Breast epithelium (tissue), 4 donors: ENCODE results near the gene LMNTD2. TPM values are rescaled to one million over a fixed set of nuclear protein-coding genes. Genes with fewer than 3 reads are reported as not detected.
"Not testable (repeated sequence)": the region's sequence is repeated elsewhere in the genome, so short reads cannot be mapped to it uniquely, and the experiment has no call there.

Source experiments
- DNase-seq, 2 donors: peaks; one replicate each; pipeline ENCODE4 v3.0.0-alpha.2; 2019; ENCODE audit warnings: low spot score in 2 of 2
- H3K27ac ChIP-seq, 2 donors: fragments of 200-600 bp; sonication (generic) in 1 of 2; one replicate each; pipeline ENCODE4 v1.5.1; 2016 to 2019; ENCODE audit warnings: mild to moderate bottlenecking in 1 of 2
- H3K27me3 ChIP-seq, 2 donors: fragments of 200-600 bp; sonication (generic) in 1 of 2; one replicate each; pipeline versions ENCODE4 v1.5.1 to v1.6.0; 2017 to 2019; ENCODE audit warnings: control low read depth in 1 of 2, mild to moderate bottlenecking in 1 of 2
- H3K36me3 ChIP-seq: fragments of 200-600 bp; one replicate; pipeline ENCODE4 v1.5.1; 2019
- H3K4me1 ChIP-seq, 2 donors: fragments of 200-600 bp; sonication (generic); one replicate each; pipeline ENCODE4 v1.5.1; 2016 to 2019; ENCODE audit warnings: control low read depth in 1 of 2
- H3K4me3 ChIP-seq, 3 donors: fragments of 200-600 bp; sonication (generic); 1 replicate in 2 of 3; 2 replicates in 1 of 3; pipeline ENCODE4 v1.5.1; 2016 to 2019; ENCODE audit warnings: mild to moderate bottlenecking in 3 of 3, moderate library complexity in 2 of 3
- H3K9me3 ChIP-seq, 2 donors: fragments of 200-600 bp; sonication (generic) in 1 of 2; one replicate each; pipeline ENCODE4 v1.5.1; 2016 to 2019; ENCODE audit warnings: control low read depth in 1 of 2
- POLR2A ChIP-seq: fragments of 450-650 bp; IDR thresholded peaks from one replicate; pipeline ENCODE4 v1.6.1; 2016; ENCODE audit warnings: antibody characterized with exemption, mild to moderate bottlenecking, moderate library complexity
- POLR2AphosphoS5 ChIP-seq, 3 donors: sonication (generic); formaldehyde crosslinking; IDR thresholded peaks; one replicate each; pipeline ENCODE4 v1.6.1; 2017; ENCODE audit warnings: antibody characterized with exemption in 3 of 3
- intact Hi-C: fragments of 100-400 bp; cut with DNase I; formaldehyde crosslinking; loops from one replicate; pipeline ENCODE4 v1.15.1; 2023; ENCODE audit warnings: low total_unique reads
- total RNA-seq, 3 donors: library from RNA; depleted of rRNA; stranded (reverse); fragments of >200 nt; gene quantifications; one replicate each; pipeline ENCODE4 v1.1.0, GENCODE V29; 2016
- TF ChIP-seq, protein P1 (sequence below), 3 donors: fragments of 450-650 bp; IDR thresholded peaks; one replicate each; pipeline ENCODE4 v1.5.1; 2016 to 2017; ENCODE audit warnings: antibody characterized with exemption in 3 of 3, mild to moderate bottlenecking in 3 of 3, moderate library complexity in 3 of 3

Gene LMNTD2
- total RNA-seq, 3 donors from 2014 or later: 2.6 to 6.1 (median 5.2) TPM

DNA sequence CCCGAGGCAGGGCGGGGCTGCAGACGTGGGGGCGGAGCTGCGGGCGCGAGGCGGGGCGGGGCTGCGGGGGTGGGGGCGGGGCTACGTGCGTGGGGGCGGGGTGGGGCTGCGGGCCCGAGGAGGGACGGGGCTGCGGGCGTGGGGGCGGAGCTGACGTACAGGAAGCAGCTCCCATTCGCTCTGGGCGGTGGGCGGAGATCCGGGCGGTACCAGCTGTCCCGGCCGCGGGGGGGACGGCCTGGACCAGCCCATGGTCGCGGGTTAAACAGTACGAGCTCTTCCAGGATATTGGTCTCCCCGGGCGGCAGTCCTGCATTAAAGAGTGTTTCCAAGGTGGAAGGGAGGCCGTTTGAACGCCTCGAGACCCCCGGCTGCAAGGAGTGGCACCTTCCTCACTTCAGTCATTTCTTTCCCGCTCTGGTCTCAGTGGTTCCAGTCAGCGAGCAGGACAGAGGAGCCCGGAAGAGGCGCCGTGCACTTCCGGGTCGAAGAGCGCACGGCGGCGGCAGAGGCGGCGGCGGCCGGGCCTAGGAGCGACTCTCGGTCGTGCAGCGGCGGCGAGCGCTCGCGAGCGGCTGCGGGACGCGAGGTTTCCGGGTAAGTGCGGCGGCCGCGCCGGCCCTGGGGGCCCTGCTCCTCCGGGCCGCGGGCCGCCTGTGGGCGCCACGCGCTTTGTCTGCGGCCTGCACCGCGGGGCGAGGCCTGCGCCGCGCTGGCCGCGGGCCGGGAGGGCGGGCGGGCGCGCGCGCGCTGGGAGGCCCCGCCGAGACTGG, 15.6 kb upstream of the LMNTD2 start, which contains the start of gene PHRF1:
TSS of gene PHRF1 (plus strand) at position 475 of the 773 bp plus-strand sequence. CDS start 5,043 bp downstream, outside the sequence.
- Histone ChIP-seq H3K4me3 (peak within 1 kb of the TSS; percentile 86 to 96 (median 91)), H3K4me1 (peaks cover 11 to 38% of the 10 kb centered on the region in 2 donors), H3K9me3 (no peaks in the 10 kb centered on the region), H3K36me3 (no peaks in the 10 kb centered on the region), H3K27me3 (no peaks in the 10 kb centered on the region), H3K27ac (peak within 1 kb of the TSS; percentile 90 to 94)
- peak; percentile 96 to 97 for DNase-seq
- intact Hi-C loops: no loop called here
- TF ChIP-seq POLR2A: no peak
- TF ChIP-seq POLR2AphosphoS5 (IDR thresholded peaks at IDR 0.05): peak; percentile 83 to 97 (median 89)
- TF ChIP-seq, protein P1, sequence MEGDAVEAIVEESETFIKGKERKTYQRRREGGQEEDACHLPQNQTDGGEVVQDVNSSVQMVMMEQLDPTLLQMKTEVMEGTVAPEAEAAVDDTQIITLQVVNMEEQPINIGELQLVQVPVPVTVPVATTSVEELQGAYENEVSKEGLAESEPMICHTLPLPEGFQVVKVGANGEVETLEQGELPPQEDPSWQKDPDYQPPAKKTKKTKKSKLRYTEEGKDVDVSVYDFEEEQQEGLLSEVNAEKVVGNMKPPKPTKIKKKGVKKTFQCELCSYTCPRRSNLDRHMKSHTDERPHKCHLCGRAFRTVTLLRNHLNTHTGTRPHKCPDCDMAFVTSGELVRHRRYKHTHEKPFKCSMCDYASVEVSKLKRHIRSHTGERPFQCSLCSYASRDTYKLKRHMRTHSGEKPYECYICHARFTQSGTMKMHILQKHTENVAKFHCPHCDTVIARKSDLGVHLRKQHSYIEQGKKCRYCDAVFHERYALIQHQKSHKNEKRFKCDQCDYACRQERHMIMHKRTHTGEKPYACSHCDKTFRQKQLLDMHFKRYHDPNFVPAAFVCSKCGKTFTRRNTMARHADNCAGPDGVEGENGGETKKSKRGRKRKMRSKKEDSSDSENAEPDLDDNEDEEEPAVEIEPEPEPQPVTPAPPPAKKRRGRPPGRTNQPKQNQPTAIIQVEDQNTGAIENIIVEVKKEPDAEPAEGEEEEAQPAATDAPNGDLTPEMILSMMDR (IDR thresholded peaks at IDR 0.05): peak; percentile 13 to 32 (median 22)

DNA sequence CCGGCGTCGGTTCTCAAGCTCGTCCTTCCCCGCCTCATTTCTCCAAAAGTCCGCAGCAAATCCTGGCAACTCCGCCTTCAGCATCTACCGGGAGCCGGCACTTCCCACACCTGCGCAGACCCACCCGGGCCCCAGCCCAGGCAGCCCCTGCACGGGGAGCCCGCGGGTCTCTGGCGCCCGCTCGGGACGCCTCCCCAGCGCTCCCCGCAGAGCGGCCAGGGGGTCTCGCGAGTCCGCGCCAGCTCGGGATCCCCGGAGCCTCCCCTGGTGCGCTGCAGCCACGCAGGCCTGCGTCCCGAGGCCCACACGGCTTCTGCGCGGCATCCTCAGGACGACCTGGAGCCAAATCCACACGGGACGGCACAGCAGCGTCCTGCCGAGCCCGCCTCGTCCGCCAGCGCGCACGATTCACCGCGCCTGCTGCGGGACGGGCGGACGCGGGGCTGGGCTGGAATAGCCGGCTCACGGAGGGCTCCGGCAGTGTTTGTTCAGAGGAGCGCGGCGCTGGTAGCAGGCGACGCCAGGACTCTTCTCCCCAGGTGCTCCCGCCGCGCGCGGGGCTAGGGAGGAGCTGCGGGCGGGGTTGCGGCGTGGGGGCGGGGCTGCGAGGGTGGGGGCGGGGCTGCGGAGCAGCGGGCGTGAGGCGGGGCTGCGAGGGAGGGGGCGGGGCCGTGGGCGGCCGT, 14.9 kb upstream of the LMNTD2 start:
- no peaks in the 10 kb centered on the region for H3K9me3 ChIP-seq
- H3K36me3 ChIP-seq: no peaks in the 10 kb centered on the region
- no peak for TF ChIP-seq POLR2A
- TF ChIP-seq, protein P1 (IDR thresholded peaks at IDR 0.05): no peak
- TF ChIP-seq POLR2AphosphoS5 (IDR thresholded peaks at IDR 0.05): peak in 2 of 3 donors; percentile 27 to 40
- peak overlapping the region; percentile 49 to 96 (median 86) for H3K4me3 ChIP-seq
- H3K27me3 ChIP-seq: no peaks in the 10 kb centered on the region
- no peak for DNase-seq
- intact Hi-C loops: no loop called here
- H3K4me1 ChIP-seq: peaks cover 11 to 38% of the 10 kb centered on the region in 2 donors
- H3K27ac ChIP-seq: peak overlapping the region; percentile 7 to 48

DNA sequence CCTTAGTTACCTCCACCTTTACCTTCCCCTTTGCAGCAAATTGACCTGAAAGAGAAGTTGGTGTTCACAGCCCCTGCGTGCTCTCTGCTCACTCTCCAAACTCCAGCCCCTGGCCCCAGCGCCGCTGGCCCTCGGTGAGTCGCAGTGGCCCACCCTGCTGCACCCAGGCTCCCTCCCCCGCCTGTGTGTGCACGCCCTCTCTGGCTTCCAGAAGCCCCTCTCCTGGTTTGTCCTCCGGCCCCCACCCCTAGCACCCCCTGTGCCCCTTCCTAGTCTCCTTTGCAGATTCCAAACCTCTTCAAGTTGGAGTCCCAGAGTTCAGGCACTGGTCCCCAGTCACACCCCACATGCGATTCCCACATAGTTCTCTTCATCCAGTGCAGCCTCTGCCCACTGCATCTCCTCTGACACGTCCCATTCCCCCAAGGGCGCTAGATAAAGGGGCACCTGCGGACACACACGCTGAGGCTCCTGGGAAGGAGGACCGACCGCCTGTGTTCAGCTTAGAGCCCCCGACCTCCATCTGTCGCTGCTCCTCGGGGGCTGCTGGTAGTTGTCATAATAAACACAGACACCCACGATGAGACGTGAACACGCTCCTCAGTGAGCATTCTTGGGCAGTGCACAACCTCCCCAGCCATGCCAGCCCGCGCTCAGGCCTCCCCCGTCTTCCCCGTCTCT, 14.2 kb upstream of the LMNTD2 start:
- no peak for DNase-seq
- Histone ChIP-seq H3K4me1 (peaks cover 11 to 38% of the 10 kb centered on the region in 2 donors), H3K27me3 (no peaks in the 10 kb centered on the region), H3K36me3 (no peaks in the 10 kb centered on the region), H3K4me3 (peak overlapping the region; percentile 49 to 96 (median 86)), H3K27ac (peak overlapping the region in 1 of 2 donors; percentile 48), H3K9me3 (no peaks in the 10 kb centered on the region)
- intact Hi-C loops: no loop called here
- TF ChIP-seq POLR2AphosphoS5 (IDR thresholded peaks at IDR 0.05): no peak
- TF ChIP-seq, protein P1 (IDR thresholded peaks at IDR 0.05): no peak
- no peak for TF ChIP-seq POLR2A

DNA sequence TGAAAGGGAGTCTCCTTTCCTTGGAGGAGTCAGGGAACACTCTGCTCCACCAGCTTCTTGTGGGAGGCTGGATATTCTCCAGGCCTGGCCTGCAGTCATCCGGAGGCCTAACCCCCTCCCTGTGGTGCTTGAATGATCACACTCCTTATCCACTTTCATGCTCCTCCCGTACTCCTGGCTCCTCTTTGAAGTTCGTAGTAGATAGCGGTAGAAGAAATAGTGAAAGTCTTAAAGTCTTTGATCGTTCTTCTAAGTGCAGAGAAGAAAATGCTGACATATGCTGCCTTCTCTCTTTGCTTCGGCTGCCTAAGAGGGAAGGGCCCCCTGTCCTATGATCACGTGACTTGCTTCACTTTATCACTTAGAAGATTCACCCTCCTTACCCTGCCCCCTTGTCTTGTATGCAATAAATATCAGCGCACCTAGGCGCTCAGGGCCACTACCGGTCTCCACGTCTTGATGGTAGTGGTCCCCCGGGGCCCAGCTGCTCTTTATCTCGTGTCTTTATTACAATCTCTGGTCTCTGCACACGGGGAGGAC, 13.6 kb upstream of the LMNTD2 start:
- H3K27me3 ChIP-seq, H3K36me3 ChIP-seq, intact Hi-C loops, H3K9me3 ChIP-seq, DNase-seq, H3K27ac ChIP-seq: not testable (repeated sequence)
- Histone ChIP-seq H3K4me3 (peak overlapping the region in 2 of 3 donors; percentile 11 to 86), H3K4me1 (peaks cover 11 to 34% of the 10 kb centered on the region in 2 donors)

DNA sequence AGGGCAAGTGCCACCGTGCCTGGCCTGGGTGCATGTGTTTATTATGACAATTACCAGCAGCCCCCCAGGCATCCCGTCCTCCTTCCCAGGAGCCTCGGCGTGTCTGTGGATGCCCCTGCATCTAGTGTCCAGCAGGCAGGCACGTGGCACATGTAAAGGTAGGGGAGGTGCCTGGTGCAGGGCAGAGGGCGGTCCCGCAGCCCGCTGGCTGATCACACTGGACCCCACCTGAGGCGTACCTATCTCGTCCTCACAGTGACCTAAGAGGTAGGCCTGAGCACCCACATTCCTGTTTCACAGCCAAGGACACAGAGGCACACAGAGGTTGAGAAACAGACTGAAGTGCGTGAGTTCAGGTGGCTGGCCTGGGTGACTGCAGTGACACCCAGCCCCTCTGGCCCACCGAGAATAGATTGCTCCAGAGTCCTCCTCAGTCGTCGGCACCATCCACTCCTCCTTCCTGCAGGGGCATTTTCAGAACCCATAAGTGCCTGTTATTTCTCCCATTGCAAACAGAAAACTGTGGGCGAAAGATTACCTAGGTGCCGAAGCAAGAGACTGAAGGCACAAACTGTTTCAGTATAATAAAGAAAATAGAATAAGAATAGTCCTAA, 12.7 kb upstream of the LMNTD2 start:
- H3K4me3 ChIP-seq: no peak overlapping the region
- TF ChIP-seq, protein P1 (IDR thresholded peaks at IDR 0.05): no peak
- no peak for TF ChIP-seq POLR2AphosphoS5 (IDR thresholded peaks at IDR 0.05)
- TF ChIP-seq POLR2A: no peak
- peaks cover 10 to 26% of the 10 kb centered on the region in 2 donors for H3K4me1 ChIP-seq
- H3K27me3 ChIP-seq: no peaks in the 10 kb centered on the region
- no peaks in the 10 kb centered on the region for H3K36me3 ChIP-seq
- intact Hi-C loops: no loop called here
- H3K9me3 ChIP-seq: no peaks in the 10 kb centered on the region
- no peak for DNase-seq
- H3K27ac ChIP-seq: no peak overlapping the region
